Activated T-cell treated with anti-CD3 and anti-CD28 coated beads for 4 hours (primary cell): ENCODE data around the gene FNDC3A.

Source experiments
- DNase-seq: peaks from one replicate; pipeline ENCODE4 v3.0.0-alpha.2; 2020

FNDC3A gene

GRCh38 chr13:49225223-49226042 lies 249.7 kb downstream of the FNDC3A start:
- DNase-seq: no peak

GRCh38 chr13:49226613-49227012 lies 250.9 kb downstream of the FNDC3A start:
- DNase-seq: no peak

- no peak for DNase-seq
Observed at GRCh38 chr13:49234741-49235140, 259.0 kb downstream of the FNDC3A start.

- no peak for DNase-seq
Observed at GRCh38 chr13:49235856-49236431, 260.2 kb downstream of the FNDC3A start.

- DNase-seq: no peak
Observed at GRCh38 chr13:49238621-49239020, 262.9 kb downstream of the FNDC3A start.

- DNase-seq: peak; percentile 12
Observed at GRCh38 chr13:49240017-49240416, 264.3 kb downstream of the FNDC3A start.

GRCh38 chr13:49241296-49241695 lies 265.6 kb downstream of the FNDC3A start:
- DNase-seq: no peak

- no peak for DNase-seq
Observed at GRCh38 chr13:49245101-49245500, 269.4 kb downstream of the FNDC3A start.

- DNase-seq: no peak
Observed at GRCh38 chr13:49246850-49247642, 271.3 kb downstream of the FNDC3A start.

GRCh38 chr13:49247643-49248621 lies 272.2 kb downstream of the FNDC3A start, which contains the start of gene CDADC1:
TSS of gene CDADC1 (plus strand) at chr13:49247925. CDS start at chr13:49248038, 113 bp downstream.
- DNase-seq: peak; percentile 82

- no peak for DNase-seq
Observed at GRCh38 chr13:49248622-49249002, 272.9 kb downstream of the FNDC3A start.

GRCh38 chr13:49251326-49251725 lies 275.6 kb downstream of the FNDC3A start:
- no peak for DNase-seq

GRCh38 chr13:49253310-49253709 lies 277.6 kb downstream of the FNDC3A start:
- no peak for DNase-seq

GRCh38 chr13:49254007-49254406 lies 278.3 kb downstream of the FNDC3A start:
- no peak for DNase-seq

GRCh38 chr13:49256841-49257240 lies 281.1 kb downstream of the FNDC3A start:
- no peak for DNase-seq

GRCh38 chr13:49258089-49258796 lies 282.5 kb downstream of the FNDC3A start:
- no peak for DNase-seq
